Rectal smooth muscle tissue (tissue), 1 donor: ENCODE data around the gene IL1RL1.
"Not testable (repeated sequence)": the region's sequence is repeated elsewhere in the genome, so short reads cannot be mapped to it uniquely, and the experiment has no call there.

ENCODE experiments used
- H3K27ac ChIP-seq: one replicate; pipeline ENCODE4 v1.7.0; 2013; ENCODE audit warnings: low read depth, low read length, inconsistent platforms
- H3K27me3 ChIP-seq: one replicate; pipeline ENCODE4 v1.7.0; 2013; ENCODE audit warnings: low read length; ENCODE audit not compliant: control insufficient read depth, insufficient read depth
- H3K36me3 ChIP-seq: one replicate; pipeline ENCODE4 v1.7.0; 2013; ENCODE audit warnings: low read length; ENCODE audit not compliant: control insufficient read depth, insufficient read depth
- H3K4me1 ChIP-seq: one replicate; pipeline ENCODE4 v1.7.0; 2013; ENCODE audit warnings: low read length; ENCODE audit not compliant: control insufficient read depth, insufficient read depth
- H3K4me3 ChIP-seq: one replicate; pipeline ENCODE4 v1.7.0; 2013; ENCODE audit warnings: low read length
- H3K9ac ChIP-seq: one replicate; pipeline ENCODE4 v1.7.0; 2013; ENCODE audit warnings: low read length

IL1RL1 gene

GRCh38 chr2:102318437-102318836 lies 7.1 kb downstream of the IL1RL1 start:
- H3K9ac ChIP-seq: no peak overlapping the region
- H3K4me3 ChIP-seq: no peak overlapping the region
- H3K36me3 ChIP-seq: no peaks in the 10 kb centered on the region
- H3K4me1 ChIP-seq: no peaks in the 10 kb centered on the region
- H3K27me3 ChIP-seq: no peaks in the 10 kb centered on the region
- H3K27ac ChIP-seq: no peak overlapping the region

DNA sequence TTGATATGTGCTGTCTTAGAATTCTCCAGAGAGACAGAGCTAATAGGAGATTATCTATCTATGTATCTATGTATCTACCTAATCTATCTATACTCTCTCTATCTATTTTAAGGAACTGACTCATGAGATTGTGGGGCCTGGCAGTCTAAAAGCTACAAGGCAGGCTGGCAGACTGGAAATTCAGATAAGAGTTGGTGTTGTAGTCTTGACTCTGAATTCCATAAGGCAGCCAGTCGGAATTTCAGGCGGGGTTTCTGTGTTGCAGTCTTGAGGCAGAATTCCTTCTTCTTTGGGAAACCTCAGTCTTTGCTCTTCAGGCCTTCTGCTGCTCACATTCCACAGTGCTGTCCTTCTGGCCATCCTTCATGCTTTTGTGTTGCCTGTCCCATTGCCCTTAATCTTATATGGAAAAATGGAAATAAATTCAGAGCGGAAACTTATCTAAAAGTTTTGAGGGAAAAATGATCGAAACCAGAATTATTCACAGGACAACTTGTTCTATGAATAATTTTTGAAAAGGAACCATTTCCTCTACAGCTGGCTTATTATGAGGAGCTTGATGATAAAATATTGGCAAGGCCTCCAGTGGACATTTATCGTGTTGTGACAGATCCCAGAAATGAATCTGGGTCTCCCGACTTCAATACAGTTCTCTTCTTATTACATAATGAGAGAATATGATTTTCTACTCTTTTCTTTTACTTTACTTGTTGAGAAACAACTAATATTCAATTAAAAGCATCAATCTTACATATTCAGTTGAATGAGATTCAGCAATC lies 10.8 kb downstream of the IL1RL1 start:
- Histone ChIP-seq H3K9ac (no peak overlapping the region), H3K27me3 (no peaks in the 10 kb centered on the region), H3K4me1 (no peaks in the 10 kb centered on the region), H3K36me3 (no peaks in the 10 kb centered on the region), H3K27ac (no peak overlapping the region), H3K4me3 (no peak overlapping the region)

DNA sequence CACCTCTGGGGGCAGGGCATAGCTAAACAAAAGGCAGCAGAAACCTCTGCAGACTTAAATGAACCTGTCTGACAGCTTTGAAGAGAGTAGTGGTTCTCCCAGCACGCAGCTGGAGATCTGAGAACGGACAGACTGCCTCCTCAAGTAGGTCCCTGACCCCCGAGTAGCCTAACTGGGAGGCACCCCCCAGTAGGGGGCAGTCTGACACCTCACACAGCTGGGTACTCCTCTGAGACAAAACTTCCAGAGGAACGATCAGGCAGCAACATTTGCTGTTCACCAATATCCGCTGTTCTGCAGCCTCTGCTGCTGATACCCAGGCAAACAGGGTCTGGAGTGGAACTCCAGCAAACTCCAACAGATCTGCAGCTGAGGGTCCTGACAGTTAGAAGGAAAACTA lies 13.6 kb downstream of the IL1RL1 start:
- H3K36me3 ChIP-seq, H3K4me3 ChIP-seq, H3K4me1 ChIP-seq, H3K27me3 ChIP-seq, H3K27ac ChIP-seq, H3K9ac ChIP-seq: not testable (repeated sequence)

DNA sequence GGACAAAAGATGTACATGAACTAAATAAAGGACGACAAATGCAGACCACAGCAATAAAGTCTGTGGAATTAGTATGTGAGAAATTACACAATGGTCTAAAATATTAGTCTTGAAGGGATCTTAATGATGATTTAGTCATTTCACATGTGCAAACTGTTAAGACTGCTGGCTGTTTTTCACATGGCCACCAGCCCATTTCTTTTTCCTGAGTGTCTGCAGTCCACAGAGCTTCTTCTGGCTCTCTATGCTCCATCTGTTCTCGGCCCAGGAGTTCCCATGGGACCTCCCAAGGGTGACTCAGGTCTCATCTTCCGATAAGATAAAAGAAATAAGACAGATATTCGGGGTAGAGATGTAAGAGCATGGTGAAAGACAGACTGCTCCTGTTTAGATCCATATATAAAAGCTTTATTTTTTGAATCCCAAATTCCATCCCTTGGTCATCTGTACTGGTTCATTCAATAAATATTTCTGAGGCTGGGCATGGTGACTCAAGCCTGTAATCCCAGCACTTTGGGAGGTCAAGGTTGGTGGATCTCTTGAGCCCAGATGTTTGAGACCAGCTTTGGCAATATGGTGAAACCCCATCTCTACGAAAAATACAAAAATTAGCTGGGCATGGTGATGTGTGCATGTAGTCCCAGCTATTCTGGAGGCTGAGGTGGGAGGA lies 20.1 kb downstream of the IL1RL1 start:
- H3K4me3 ChIP-seq: no peak overlapping the region
- no peaks in the 10 kb centered on the region for H3K36me3 ChIP-seq
- no peaks in the 10 kb centered on the region for H3K27me3 ChIP-seq
- no peaks in the 10 kb centered on the region for H3K4me1 ChIP-seq
- no peak overlapping the region for H3K27ac ChIP-seq
- no peak overlapping the region for H3K9ac ChIP-seq

DNA sequence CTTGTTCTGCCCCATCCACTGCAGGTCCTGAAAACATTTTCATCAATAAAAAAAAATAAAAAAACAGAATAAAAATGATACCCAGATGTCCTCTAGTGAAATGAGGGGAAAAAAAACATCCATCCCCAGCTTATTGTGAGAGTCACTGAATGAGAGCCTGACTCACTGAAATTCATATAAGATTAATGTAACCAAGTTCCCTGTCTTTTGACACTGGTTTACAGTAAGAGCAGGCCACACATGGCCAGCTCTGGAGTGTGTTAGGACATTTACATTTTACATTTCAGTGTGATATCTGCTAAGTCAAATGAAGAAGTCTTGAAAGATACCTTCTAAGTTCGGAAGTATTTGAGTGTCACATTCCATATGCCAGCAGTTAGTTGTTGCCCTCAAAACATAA lies 23.1 kb downstream of the IL1RL1 start:
- Histone ChIP-seq H3K27ac (no peak overlapping the region), H3K36me3 (no peaks in the 10 kb centered on the region), H3K9ac (no peak overlapping the region), H3K4me3 (no peak overlapping the region), H3K27me3 (no peaks in the 10 kb centered on the region), H3K4me1 (no peaks in the 10 kb centered on the region)

- no peak overlapping the region for H3K4me3 ChIP-seq
- H3K9ac ChIP-seq: no peak overlapping the region
- no peaks in the 10 kb centered on the region for H3K27me3 ChIP-seq
- H3K36me3 ChIP-seq: no peaks in the 10 kb centered on the region
- H3K27ac ChIP-seq: no peak overlapping the region
- H3K4me1 ChIP-seq: no peaks in the 10 kb centered on the region
These were observed 24.6 kb downstream of the IL1RL1 start for GRCh38 chr2:102335871-102336366.

DNA sequence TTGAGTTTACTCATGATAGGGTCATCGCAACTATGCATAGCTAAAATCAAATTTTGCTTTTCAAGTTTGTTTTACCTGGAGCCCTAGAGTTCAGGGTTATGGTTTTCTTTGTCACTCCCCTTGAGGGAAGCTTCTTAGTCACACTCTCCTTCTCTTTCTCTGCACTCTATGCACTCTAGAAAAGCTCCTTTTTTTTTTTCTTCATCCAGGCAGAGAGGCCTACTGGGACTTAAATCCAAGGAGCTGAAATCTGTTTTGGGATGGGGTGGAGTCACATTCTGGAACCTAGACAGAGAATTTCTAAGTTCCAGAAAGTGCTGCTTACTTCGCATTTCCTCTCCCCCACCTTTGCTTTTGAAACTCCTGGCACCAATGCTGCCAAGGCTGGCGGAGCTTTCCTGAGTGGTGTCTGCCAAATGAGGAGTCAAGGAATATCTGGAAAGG lies 25.2 kb downstream of the IL1RL1 start:
- H3K9ac ChIP-seq: no peak overlapping the region
- no peak overlapping the region for H3K27ac ChIP-seq

GRCh38 chr2:102337012-102337411 lies 25.6 kb downstream of the IL1RL1 start:
- Histone ChIP-seq H3K4me3 (no peak overlapping the region), H3K36me3 (no peaks in the 10 kb centered on the region), H3K27me3 (no peaks in the 10 kb centered on the region), H3K27ac (no peak overlapping the region), H3K9ac (no peak overlapping the region), H3K4me1 (no peaks in the 10 kb centered on the region)

More for the DNA sequence above, 25.2 kb downstream of the IL1RL1 start:
- no peaks in the 10 kb centered on the region for H3K36me3 ChIP-seq
- H3K4me3 ChIP-seq: no peak overlapping the region
- H3K4me1 ChIP-seq: no peaks in the 10 kb centered on the region
- H3K27me3 ChIP-seq: no peaks in the 10 kb centered on the region

DNA sequence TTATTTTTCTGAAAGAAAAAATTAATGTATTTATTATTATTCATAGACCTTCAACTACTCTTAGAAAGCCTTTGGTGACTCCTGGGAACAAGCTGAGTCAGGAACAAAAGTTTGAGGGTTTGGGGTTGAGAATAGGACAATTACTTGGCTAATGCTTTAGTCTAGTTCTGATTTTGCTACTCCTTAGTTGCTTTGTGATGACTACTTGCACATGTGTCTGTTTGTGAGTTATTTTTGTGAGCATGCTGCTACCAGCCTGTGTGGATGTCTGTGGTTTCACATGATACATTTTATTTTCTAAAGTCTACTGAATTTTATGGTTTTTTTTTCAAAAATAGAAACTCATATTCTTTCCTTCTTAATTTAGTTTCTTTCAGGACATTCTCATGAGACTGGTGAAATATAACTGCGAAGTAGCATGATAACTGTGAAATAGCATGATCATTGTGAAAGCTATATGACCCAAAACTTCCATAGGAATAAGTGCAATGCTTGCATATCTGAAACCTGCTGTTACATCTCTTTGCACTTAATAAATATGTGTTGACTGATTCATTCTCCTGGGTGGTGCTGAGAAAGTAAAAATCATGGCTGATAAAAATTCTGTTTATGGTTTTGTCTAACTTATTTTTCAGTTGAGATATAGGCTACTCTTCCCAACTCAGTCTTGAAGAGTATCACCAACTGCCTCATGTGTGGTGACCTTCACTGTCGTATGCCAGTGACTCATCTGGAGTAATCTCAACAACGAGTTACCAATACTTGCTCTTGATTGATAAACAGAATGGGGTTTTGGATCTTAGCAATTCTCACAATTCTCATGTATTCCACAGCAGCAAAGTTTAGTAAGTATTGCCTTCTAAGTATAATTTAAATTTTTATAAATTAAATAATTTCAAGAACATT lies 26.4 kb downstream of the IL1RL1 start:
- H3K27ac ChIP-seq: no peak overlapping the region
- H3K36me3 ChIP-seq: no peaks in the 10 kb centered on the region
- no peak overlapping the region for H3K4me3 ChIP-seq
- no peaks in the 10 kb centered on the region for H3K27me3 ChIP-seq
- no peaks in the 10 kb centered on the region for H3K4me1 ChIP-seq
- no peak overlapping the region for H3K9ac ChIP-seq

DNA sequence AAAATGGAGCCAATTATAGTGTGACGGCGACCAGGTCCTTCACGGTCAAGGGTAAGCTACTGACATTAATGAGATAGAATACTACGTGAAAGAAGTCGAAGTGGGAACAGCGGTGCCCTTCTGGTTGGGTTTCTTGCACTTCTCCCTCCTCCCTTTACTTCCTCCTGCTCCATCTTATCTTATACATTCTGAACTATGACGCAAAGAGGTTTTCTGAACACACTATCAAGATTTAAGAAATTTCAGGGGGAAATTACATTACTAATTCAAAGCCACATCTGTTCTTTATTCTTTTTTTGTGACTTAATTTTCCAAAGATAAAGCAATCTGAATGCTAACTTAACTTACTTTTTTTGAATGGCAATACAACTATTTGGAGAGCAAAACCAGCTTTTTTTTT lies 29.4 kb downstream of the IL1RL1 start:
- peaks cover 3% of the 10 kb centered on the region for H3K27me3 ChIP-seq
- H3K4me3 ChIP-seq: no peak overlapping the region
- H3K4me1 ChIP-seq: no peaks in the 10 kb centered on the region
- no peak overlapping the region for H3K9ac ChIP-seq
- no peaks in the 10 kb centered on the region for H3K36me3 ChIP-seq
- H3K27ac ChIP-seq: no peak overlapping the region

DNA sequence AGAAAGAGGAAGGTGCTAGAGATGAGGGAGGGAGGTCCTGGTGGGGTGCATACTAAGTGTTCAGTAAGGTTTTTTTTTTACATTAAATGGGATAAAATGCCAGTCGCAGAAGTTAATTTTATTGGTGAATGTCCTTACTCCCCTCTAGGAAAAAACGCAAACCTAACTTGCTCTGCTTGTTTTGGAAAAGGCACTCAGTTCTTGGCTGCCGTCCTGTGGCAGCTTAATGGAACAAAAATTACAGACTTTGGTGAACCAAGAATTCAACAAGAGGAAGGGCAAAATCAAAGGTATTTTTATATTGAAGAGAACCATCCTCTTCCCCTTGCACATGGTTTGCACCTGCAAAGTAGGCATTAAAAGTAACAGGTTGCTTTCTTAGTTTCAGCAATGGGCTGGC lies 31.5 kb downstream of the IL1RL1 start:
- Histone ChIP-seq H3K27ac (no peak overlapping the region), H3K4me1 (no peaks in the 10 kb centered on the region), H3K36me3 (no peaks in the 10 kb centered on the region), H3K9ac (no peak overlapping the region), H3K4me3 (no peak overlapping the region), H3K27me3 (peaks cover 3% of the 10 kb centered on the region)

DNA sequence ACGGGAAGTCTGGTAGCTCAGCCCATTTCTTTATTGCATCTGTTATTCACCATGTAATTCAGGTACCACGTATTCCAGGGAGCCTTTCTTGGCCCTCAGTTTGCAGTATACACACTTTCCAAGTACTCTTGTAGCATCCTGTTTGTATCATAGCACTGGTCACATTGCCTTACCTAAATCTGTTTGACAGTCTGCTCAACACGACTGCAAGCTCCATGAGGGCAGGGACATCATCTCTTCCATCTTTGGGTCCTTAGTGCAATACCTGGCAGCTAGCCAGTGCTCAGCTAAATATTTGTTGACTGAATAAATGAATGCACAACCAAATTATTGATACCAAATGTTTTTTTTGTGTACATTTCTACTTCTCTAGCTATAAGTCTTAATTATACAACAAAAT lies 33.0 kb downstream of the IL1RL1 start:
- Histone ChIP-seq H3K36me3 (no peaks in the 10 kb centered on the region), H3K27ac (no peak overlapping the region), H3K9ac (no peak overlapping the region), H3K27me3 (peaks cover 3% of the 10 kb centered on the region), H3K4me3 (no peak overlapping the region), H3K4me1 (no peaks in the 10 kb centered on the region)
